Naive thymus-derived CD8-positive, alpha-beta T cell (primary cell): ENCODE data around the gene ABCA13. TPM values are rescaled to one million over a fixed set of nuclear protein-coding genes. Genes with fewer than 3 reads are reported as not detected.

ENCODE experiments used
- ATAC-seq, 2 donors: fragments of 150-1000 bp; cut with Tn5 transposase in 1 of 2; sonication (Bioruptor Pico), chemical (Tn5 transposase) in 1 of 2; 1 replicate in 1 of 2; 2 replicates in 1 of 2; pipeline ENCODE4 v1.10.0; 2021; ENCODE audit warnings: mild to moderate bottlenecking in 2 of 2, moderate library complexity in 2 of 2
- POLR2A ChIA-PET: fragments of 350-600 bp; sonication (Branson Sonifier 250); formaldehyde crosslinking; loops from one replicate; lab custom pipeline; 2021; ENCODE audit warnings: antibody characterized with exemption; lab: Charles Lee
- DNase-seq, 10 donors: peaks; one replicate each; pipeline versions ENCODE4 v3.0.0 to v3.0.0-alpha.2; 2020 to 2022
- H3K27ac Mint-ChIP-seq, 10 donors: one replicate each; pipeline ENCODE4 v1.8.0; 2020 to 2022; ENCODE audit warnings: mild to moderate bottlenecking in 10 of 10, mixed read lengths in 10 of 10, moderate library complexity in 4 of 10, inconsistent platforms in 1 of 10
- H3K27me3 Mint-ChIP-seq, 5 donors: one replicate each; pipeline ENCODE4 v1.8.0; 2021 to 2022; ENCODE audit warnings: mixed read lengths in 5 of 5
- H3K36me3 Mint-ChIP-seq, 3 donors: one replicate each; pipeline ENCODE4 v1.8.0; 2020 to 2022; ENCODE audit warnings: mixed read lengths in 3 of 3, mild to moderate bottlenecking in 2 of 3, inconsistent platforms in 1 of 3
- H3K4me1 Mint-ChIP-seq, 4 donors: one replicate each; pipeline ENCODE4 v1.8.0; 2021 to 2022; ENCODE audit warnings: mixed read lengths in 4 of 4
- H3K4me3 Mint-ChIP-seq, 10 donors: one replicate each; pipeline ENCODE4 v1.8.0; 2020 to 2022; ENCODE audit warnings: mild to moderate bottlenecking in 10 of 10, mixed read lengths in 10 of 10, moderate library complexity in 6 of 10, inconsistent platforms in 1 of 10
- H3K9me3 Mint-ChIP-seq, 9 donors: one replicate each; pipeline ENCODE4 v1.8.0; 2020 to 2022; ENCODE audit warnings: mixed read lengths in 9 of 9, mild to moderate bottlenecking in 3 of 9, inconsistent platforms in 1 of 9, moderate library complexity in 1 of 9
- polyA plus RNA-seq, 3 donors: library from polyadenylated mRNA; unstranded; fragments of 300-500 nt; fragmentation: Illumina TruSeq; gene quantifications; one replicate each; pipeline ENCODE4 v1.2.3, GENCODE V29; 2021
- total RNA-seq, 8 experiments: library from RNA in 2 of 8; stranded (reverse) in 2 of 8; gene quantifications; one replicate each; pipeline ENCODE4 v1.2.3 and lab custom pipeline; 2021 to 2026

ABCA13 gene
- total and polyA plus RNA-seq, 5 experiments from 2014 or later, result not detected

- ATAC-seq, result no peak
- no peak overlapping the region for H3K27ac Mint-ChIP-seq
- H3K27me3 Mint-ChIP-seq, result peaks cover 0 to 6% (median 0%) of the 10 kb centered on the region in 5 donors
- POLR2A ChIA-PET, result no interaction called here
- H3K4me3 Mint-ChIP-seq, result no peak overlapping the region
- no peaks in the 10 kb centered on the region for H3K9me3 Mint-ChIP-seq
- H3K4me1 Mint-ChIP-seq, result peaks cover 0 to 2% (median 0%) of the 10 kb centered on the region in 4 donors
- H3K36me3 Mint-ChIP-seq, result no peaks in the 10 kb centered on the region
- no peak for DNase-seq
These were observed 146.1 kb downstream of the ABCA13 start for GRCh38 chr7:48317360-48317759.

- H3K4me1 Mint-ChIP-seq, result peaks cover 0 to under 1% (median 0%) of the 10 kb centered on the region in 4 donors
- peaks cover 0 to 12% (median 0%) of the 10 kb centered on the region in 5 donors for H3K27me3 Mint-ChIP-seq
- H3K27ac Mint-ChIP-seq, result no peak overlapping the region
- POLR2A ChIA-PET, result no interaction called here
- H3K9me3 Mint-ChIP-seq, result peaks cover 0 to 27% (median 9%) of the 10 kb centered on the region in 9 donors
- no peak overlapping the region for H3K4me3 Mint-ChIP-seq
- ATAC-seq (no peak), DNase-seq (no peak)
- peaks cover 0 to 18% (median 0%) of the 10 kb centered on the region in 3 donors for H3K36me3 Mint-ChIP-seq
These were observed 150.2 kb downstream of the ABCA13 start for GRCh38 chr7:48321319-48322010.

- H3K27ac Mint-ChIP-seq, result no peak overlapping the region
- H3K4me1 Mint-ChIP-seq, result no peaks in the 10 kb centered on the region
- DNase-seq (no peak), ATAC-seq (no peak)
- POLR2A ChIA-PET, result no interaction called here
- H3K4me3 Mint-ChIP-seq, result no peak overlapping the region
- no peaks in the 10 kb centered on the region for H3K9me3 Mint-ChIP-seq
- no peaks in the 10 kb centered on the region for H3K36me3 Mint-ChIP-seq
- peaks cover 0 to 8% (median 4%) of the 10 kb centered on the region in 5 donors for H3K27me3 Mint-ChIP-seq
These were observed 165.9 kb downstream of the ABCA13 start for GRCh38 chr7:48337012-48337621.

DNA sequence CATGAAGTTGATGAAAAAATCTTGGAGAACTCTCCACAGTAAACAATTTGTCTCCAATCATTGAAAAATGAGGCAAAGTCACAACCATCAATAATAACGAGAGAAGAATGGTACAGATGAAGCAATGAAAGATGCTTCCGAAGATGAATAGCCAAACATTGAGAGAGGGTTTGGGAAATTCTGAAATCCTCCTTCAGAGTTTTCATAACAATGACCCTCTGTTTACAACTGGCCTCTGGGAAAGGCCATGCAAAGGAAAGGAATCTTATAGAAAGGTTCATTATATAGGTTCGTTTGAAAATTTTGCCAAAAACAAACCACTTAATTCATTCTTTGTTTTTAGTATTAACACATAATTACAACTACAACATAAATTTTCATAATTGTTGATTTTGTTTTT, 166.5 kb downstream of the ABCA13 start:
- DNase-seq, result no peak
- no peaks in the 10 kb centered on the region for H3K4me1 Mint-ChIP-seq
- POLR2A ChIA-PET, result no interaction called here
- no peak overlapping the region for H3K27ac Mint-ChIP-seq
- peaks cover 0 to 8% (median 4%) of the 10 kb centered on the region in 5 donors for H3K27me3 Mint-ChIP-seq
- no peaks in the 10 kb centered on the region for H3K36me3 Mint-ChIP-seq
- H3K4me3 Mint-ChIP-seq, result no peak overlapping the region
- ATAC-seq, result no peak
- no peaks in the 10 kb centered on the region for H3K9me3 Mint-ChIP-seq

DNA sequence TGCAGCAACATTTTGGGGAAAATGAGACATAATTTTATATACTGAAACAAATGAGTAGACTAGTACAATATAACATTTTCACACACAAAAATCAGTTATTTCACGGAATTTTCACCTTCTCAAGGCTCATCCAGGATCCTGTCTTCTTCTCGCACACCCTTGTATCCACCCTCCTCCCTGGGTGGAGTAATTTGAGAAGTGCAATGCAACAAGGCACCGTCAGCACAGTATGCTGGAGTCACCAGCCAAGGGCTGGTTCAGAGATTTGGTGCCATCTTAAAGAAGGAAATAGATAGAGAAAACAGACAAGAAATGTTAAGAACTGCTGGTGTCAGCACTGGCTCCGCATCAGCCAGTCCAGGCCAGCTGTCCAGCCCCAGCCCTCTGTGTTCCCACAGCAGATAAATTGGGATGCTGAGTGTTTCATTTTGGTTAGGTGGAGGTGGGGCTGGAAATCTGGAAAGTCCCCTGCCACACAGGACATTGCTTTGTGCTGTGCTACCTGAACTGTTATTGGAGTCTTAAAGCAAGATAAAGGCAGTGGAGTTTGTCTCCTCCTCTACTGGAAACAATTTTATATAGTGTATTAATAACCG, 176.1 kb downstream of the ABCA13 start:
- H3K4me1 Mint-ChIP-seq, result no peaks in the 10 kb centered on the region
- no peak overlapping the region for H3K4me3 Mint-ChIP-seq
- DNase-seq (no peak), ATAC-seq (no peak)
- POLR2A ChIA-PET, result no interaction called here
- H3K36me3 Mint-ChIP-seq, result no peaks in the 10 kb centered on the region
- no peaks in the 10 kb centered on the region for H3K9me3 Mint-ChIP-seq
- H3K27me3 Mint-ChIP-seq, result peaks cover 0 to 3% (median under 1%) of the 10 kb centered on the region in 5 donors
- no peak overlapping the region for H3K27ac Mint-ChIP-seq

DNA sequence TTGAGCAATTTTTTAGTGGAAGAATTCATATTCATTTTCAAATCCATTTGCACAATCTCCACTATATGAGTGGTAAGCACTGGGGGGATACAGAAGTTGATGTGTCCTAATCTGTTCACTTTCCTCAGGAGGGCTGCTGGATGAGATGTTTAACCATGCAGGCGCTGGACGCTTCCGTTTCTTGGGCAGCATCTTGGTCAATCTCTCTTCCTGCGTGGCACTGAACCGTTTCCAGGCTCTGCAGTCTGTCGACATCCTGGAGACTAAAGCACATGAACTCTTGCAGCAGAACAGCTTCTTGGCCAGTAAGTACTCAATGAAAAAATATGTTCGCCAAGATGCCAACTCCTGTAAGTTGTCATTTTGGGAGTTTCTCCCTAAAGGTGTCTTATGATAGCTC, 179.3 kb downstream of the ABCA13 start:
- H3K27me3 Mint-ChIP-seq, result peaks cover 1 to 9% (median 4%) of the 10 kb centered on the region in 5 donors
- H3K9me3 Mint-ChIP-seq, result no peaks in the 10 kb centered on the region
- no peaks in the 10 kb centered on the region for H3K36me3 Mint-ChIP-seq
- no peak overlapping the region for H3K27ac Mint-ChIP-seq
- ATAC-seq (no peak), DNase-seq (no peak)
- no peak overlapping the region for H3K4me3 Mint-ChIP-seq
- H3K4me1 Mint-ChIP-seq, result no peaks in the 10 kb centered on the region
- POLR2A ChIA-PET, result no interaction called here

- ATAC-seq (no peak), DNase-seq (no peak)
- Mint-ChIP-seq H3K27ac (no peak overlapping the region), H3K27me3 (peaks cover 1 to 9% (median 4%) of the 10 kb centered on the region in 5 donors), H3K9me3 (no peaks in the 10 kb centered on the region), H3K36me3 (no peaks in the 10 kb centered on the region), H3K4me1 (no peaks in the 10 kb centered on the region), H3K4me3 (no peak overlapping the region)
- POLR2A ChIA-PET, result no interaction called here
These were observed 180.6 kb downstream of the ABCA13 start for GRCh38 chr7:48351900-48352299.

- H3K36me3 Mint-ChIP-seq, result no peaks in the 10 kb centered on the region
- H3K4me3 Mint-ChIP-seq, result no peak overlapping the region
- no peaks in the 10 kb centered on the region for H3K4me1 Mint-ChIP-seq
- no peaks in the 10 kb centered on the region for H3K9me3 Mint-ChIP-seq
- ATAC-seq (no peak), DNase-seq (no peak)
- POLR2A ChIA-PET, result no interaction called here
- peaks cover 1 to 9% (median 6%) of the 10 kb centered on the region in 5 donors for H3K27me3 Mint-ChIP-seq
- H3K27ac Mint-ChIP-seq, result no peak overlapping the region
These were observed 184.1 kb downstream of the ABCA13 start for GRCh38 chr7:48355346-48355745.

DNA sequence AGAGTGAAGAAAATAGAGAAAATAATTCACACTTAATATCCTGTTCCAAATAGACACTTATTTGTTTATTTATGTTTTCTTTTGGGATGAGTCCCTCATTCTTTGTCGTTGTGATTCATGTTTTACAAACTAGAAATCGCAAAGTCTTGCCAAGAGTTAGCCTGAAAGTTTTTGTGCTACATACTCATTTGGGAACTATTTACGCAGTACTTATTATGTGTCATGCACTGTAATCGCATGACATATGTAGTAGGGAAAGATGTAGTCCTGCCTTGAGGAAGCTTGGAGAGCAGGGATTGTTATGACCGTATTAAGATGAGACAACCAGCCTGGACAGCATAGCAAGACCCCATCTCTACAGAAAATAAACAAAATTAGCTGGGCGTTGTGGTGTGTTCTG, 189.3 kb downstream of the ABCA13 start:
- no peaks in the 10 kb centered on the region for H3K9me3 Mint-ChIP-seq
- no peak overlapping the region for H3K27ac Mint-ChIP-seq
- H3K4me1 Mint-ChIP-seq, result no peaks in the 10 kb centered on the region
- H3K27me3 Mint-ChIP-seq, result peaks cover 0 to 11% (median under 1%) of the 10 kb centered on the region in 5 donors
- DNase-seq (no peak), ATAC-seq (no peak)
- no peaks in the 10 kb centered on the region for H3K36me3 Mint-ChIP-seq
- POLR2A ChIA-PET, result no interaction called here
- H3K4me3 Mint-ChIP-seq, result no peak overlapping the region

DNA sequence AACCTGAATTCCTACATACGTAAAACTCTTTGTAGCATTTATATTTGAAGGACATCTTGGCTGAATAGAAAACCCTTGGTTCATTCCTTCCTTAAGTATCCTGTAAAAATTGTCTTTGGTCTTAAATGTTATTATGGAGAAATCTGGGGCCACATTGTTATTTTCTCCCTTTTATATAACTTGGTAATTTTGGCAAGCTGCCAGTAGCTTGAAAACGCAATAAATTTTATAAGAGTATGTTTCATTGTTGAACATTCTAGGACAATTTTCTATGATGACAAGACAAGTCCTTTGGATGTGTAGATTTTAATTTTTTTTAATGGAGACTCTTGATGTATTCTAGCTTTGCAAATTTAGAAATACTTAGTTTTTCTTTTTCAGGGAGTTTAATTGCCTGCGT, 191.9 kb downstream of the ABCA13 start:
- H3K4me1 Mint-ChIP-seq, result no peaks in the 10 kb centered on the region
- POLR2A ChIA-PET, result no interaction called here
- peaks cover 0 to 19% (median 1%) of the 10 kb centered on the region in 5 donors for H3K27me3 Mint-ChIP-seq
- DNase-seq (no peak), ATAC-seq (no peak)
- H3K36me3 Mint-ChIP-seq, result no peaks in the 10 kb centered on the region
- no peak overlapping the region for H3K27ac Mint-ChIP-seq
- H3K4me3 Mint-ChIP-seq, result no peak overlapping the region
- H3K9me3 Mint-ChIP-seq, result no peaks in the 10 kb centered on the region

GRCh38 chr7:48365010-48365409, 193.8 kb downstream of the ABCA13 start:
- no peak for DNase-seq
- H3K4me1 Mint-ChIP-seq, result no peaks in the 10 kb centered on the region
- H3K36me3 Mint-ChIP-seq, result no peaks in the 10 kb centered on the region
- no peak overlapping the region for H3K27ac Mint-ChIP-seq
- peaks cover 0 to 10% (median 4%) of the 10 kb centered on the region in 9 donors for H3K9me3 Mint-ChIP-seq
- H3K27me3 Mint-ChIP-seq, result peaks cover 0 to 19% (median 1%) of the 10 kb centered on the region in 5 donors
- POLR2A ChIA-PET, result no interaction called here
- ATAC-seq, result no peak
- H3K4me3 Mint-ChIP-seq, result no peak overlapping the region

GRCh38 chr7:48366096-48366495, 194.8 kb downstream of the ABCA13 start:
- H3K4me3 Mint-ChIP-seq, result no peak overlapping the region
- H3K27ac Mint-ChIP-seq, result no peak overlapping the region
- POLR2A ChIA-PET, result no interaction called here
- peaks cover 0 to 19% (median 7%) of the 10 kb centered on the region in 9 donors for H3K9me3 Mint-ChIP-seq
- H3K27me3 Mint-ChIP-seq, result peaks cover 0 to 25% (median 2%) of the 10 kb centered on the region in 5 donors
- no peak for ATAC-seq
- no peak for DNase-seq
- no peaks in the 10 kb centered on the region for H3K36me3 Mint-ChIP-seq
- no peaks in the 10 kb centered on the region for H3K4me1 Mint-ChIP-seq

DNA sequence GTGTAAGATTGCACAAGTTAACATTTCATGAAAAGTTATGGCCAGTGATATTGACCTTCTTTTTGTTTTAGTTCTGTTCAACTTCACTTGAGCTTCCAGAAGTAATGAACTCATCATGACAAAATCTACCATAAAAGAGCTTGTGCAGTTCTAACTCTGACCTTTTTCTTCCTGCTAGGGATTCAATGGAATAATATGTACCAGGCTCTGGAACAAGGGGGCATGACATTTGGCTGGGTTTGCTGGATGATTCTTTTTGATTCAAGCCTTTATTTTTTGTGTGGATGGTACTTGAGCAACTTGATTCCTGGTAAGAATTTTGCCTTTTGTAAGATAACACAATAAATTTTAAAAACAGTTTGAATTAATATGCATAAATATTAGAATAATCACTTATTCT, 205.0 kb downstream of the ABCA13 start:
- H3K9me3 Mint-ChIP-seq, result peaks cover 0 to 6% (median 4%) of the 10 kb centered on the region in 9 donors
- no peak for DNase-seq
- H3K36me3 Mint-ChIP-seq, result no peaks in the 10 kb centered on the region
- H3K27ac Mint-ChIP-seq, result peak overlapping the region in 1 of 10 donors; percentile 36
- ATAC-seq, result no peak
- peaks cover 0 to 5% (median 0%) of the 10 kb centered on the region in 5 donors for H3K27me3 Mint-ChIP-seq
- H3K4me1 Mint-ChIP-seq, result no peaks in the 10 kb centered on the region
- no peak overlapping the region for H3K4me3 Mint-ChIP-seq
- POLR2A ChIA-PET, result no interaction called here
